Measurements from ENCODE around the gene ABTB1.

Gene ABTB1

DNA sequence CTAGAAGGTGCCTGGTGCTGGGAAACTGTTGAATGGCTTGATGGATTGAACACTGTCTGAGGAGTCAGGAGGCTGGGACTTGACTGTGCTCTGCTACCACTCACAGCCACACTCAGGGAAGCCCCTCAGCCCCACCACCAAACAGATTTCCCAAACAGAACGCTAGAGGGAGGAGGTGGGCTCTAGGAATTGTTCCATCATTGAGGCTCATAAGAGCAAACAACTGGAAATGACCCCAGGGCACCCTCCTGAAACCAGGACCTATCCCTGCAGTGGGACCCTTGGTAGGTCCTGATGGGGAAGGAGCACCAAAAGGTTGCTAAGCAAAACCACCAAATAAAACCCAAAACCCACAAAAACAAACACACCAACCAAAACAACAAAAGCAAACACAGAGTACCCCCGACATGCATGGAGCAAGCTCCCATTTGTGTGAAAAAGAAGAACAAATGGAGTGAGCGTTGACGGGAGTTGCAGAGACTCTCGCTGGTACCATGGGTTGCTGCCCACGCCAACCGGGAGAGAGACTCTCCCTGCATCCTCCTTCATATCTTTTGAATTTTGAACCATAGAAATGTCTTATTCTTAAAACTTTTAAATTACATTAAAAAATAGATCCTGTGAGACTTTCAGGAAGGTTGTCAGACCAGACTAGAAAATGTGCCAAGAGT, 45.6 kb downstream of the ABTB1 start:
- DNase-seq (ENCODE audit: low read depth in 2 of 3, low spot score in 1 of 3) = no peak

DNA sequence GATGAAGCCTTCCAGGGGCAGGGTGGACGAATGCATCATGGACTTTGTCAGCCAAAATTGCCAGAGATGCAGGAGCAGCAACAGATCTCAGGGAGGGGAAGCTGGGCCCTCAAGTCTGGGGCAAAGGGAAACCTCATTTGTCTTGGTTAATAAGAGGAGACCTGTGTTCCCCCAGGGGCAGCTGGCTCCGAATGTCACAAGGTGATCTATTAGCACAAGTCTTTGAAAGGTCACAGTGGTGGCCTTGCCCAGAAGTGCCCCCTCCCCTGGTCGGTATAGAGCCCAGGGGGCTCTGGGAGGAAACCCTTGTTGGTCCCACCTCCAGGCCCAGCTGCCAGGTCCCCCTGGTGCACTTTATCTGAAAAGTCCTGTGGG, 46.2 kb downstream of the ABTB1 start:
- DNase-seq (ENCODE audit: low read depth in 2 of 3, low spot score in 1 of 3) = no peak

DNA sequence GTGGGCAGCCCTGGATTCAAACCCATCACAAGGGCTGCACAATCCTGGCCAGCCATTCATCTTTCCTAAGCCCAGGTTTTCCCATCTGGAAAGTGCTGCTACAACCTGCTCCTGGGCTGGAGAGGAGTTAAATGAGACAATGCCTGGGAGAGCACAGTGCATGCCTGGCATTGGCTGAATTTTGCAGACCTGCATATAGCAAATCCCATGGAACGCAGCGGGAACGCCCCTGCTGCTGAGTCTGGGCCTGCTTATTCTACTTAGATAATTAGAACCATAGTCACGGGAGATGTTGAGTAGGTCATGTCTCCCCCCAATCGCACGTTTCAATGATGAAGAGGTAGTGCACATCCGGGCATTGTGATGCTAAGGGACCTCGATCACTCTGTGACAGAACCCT, 46.6 kb downstream of the ABTB1 start:
- no peak for DNase-seq (ENCODE audit: low read depth in 2 of 3, low spot score in 1 of 3)

DNA sequence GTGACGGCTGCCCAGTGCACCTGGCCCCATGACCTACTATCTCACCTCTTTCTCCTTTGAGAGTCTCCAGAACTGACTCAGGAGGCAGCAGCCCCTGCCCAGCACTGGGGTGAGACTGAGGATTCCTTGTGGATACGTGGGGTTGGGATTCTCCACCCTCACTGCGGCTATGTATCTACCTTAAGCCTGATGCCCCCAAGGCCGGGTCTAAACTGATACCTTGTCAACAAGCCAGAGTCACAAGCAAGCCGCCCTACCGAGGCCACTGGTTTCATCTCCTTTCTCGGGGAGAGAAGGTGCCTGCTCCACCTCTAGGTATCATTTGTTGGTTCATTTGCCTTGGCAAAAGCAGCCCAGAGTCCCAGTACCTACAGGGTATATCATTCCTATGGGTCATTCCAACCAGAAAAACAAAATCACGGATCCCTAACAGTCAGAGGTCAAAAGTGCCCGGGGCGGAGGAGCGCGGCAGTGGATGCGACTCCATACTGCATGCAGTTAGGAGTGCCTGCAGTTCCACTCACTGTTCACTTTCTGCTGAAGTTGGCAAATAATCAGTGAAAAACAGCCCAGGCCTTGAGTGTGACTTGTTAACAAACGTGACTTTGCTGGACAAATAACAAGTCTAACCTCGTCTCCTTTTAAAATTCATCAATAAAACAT, 47.5 kb downstream of the ABTB1 start:
- DNase-seq (ENCODE audit: low read depth in 2 of 3, low spot score in 1 of 3) = no peak

DNA sequence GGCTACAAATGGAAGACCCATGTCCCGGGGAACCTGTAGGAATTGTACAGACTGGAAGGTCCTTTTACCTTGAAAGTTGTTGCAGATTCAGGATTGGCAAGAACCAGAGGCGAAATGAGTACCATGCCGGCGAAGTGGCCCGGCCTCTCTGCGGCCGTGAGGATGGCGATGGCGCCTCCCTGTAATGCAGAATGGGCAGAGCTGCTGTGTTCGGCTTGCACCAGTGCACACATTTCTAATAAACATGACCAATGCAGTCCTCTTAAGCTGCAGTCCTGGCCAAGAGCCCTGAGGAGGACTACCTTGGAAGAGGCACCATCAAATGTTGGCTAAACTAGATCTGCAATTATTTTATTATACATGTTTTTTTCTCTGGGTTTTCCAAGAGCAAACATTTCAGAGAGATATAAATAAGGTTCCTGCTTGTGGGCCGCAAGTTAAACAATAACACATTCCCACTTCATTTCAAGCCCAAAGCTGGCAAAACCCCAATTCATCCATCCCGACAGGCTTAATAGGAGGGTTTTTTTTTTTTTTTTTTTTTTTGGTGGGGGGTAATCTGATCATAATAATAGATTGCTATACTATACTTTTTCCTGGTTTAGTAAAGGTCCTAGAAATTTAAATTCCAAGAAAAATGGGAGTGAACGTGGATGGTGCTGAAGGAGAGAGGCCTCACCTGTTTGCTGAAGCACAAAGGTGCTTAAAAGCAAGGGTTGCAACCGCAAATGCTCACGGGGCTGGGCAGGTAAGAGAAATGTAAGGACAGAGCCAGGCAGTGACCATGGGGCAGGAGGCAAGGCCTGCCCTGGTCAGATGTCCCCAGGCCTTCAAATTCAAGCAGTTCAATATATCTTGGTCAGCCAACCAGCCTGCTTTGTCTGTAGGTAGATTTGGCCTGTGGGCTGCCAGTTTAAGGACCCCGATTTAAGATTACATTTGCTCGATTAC, 48.5 kb downstream of the ABTB1 start:
- DNase-seq (ENCODE audit: low read depth in 2 of 3, low spot score in 1 of 3) = no peak

DNA sequence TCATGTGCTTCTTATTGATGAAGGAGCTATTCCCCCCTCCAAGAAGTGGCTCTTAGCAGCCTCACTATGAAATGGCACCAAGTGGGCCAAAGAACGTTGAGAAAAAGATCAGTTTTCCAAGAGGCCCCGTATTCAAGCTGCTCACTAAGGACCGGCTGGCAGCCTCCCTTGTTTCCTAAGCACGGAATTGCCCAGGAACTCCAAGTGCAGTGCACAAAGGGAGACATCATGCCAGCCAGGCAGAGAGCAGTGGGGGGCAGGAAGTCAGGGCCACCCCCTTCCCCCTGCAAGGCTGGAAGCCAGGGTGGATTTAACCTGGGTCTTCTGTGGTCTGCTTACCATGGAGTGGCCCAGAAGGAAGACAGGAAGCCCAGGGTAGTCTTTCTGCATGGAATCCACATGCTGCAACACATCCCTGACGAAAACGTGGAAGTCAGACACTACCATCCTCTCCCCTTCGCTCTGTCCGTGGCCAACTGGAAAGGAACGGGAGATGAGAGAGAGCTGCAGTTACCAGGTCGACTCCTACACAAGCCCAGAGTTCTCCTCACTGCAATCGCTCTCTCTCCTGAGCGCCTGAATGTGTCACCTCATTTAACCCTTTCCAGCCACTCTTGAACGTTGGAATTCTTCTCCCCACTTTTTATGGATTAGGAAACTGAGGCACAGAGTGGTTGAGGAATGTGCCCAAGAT, 49.5 kb downstream of the ABTB1 start:
- no peak for DNase-seq (ENCODE audit: low read depth in 2 of 3, low spot score in 1 of 3)

DNA sequence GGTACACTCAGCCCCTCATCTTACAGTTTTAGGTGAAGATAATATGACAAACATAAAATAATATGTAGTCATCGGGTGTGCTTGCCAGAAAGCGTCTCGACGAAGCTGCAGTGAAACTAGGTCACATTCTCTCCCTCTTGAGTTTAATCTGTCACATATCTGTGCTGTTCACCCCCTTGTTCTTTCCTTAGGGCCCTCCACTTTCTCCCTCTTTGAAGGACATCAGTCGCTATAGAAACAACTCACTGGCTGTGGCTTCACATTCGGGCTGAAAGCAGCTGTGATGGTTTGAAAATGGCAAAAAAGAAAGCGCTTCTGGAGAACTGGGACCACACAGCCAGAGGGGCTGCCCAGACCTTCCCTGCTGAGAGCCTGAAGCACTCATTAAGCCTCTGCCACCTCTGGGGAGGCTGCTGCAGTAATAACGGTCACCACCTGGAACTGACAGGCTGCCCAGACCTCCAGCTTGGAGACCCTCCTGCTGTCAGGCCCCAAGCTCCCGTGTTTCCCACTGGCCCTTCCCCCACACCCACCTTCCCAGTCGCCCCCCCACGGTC, 50.3 kb downstream of the ABTB1 start:
- DNase-seq (ENCODE audit: low read depth in 2 of 3, low spot score in 1 of 3) = no peak

DNA sequence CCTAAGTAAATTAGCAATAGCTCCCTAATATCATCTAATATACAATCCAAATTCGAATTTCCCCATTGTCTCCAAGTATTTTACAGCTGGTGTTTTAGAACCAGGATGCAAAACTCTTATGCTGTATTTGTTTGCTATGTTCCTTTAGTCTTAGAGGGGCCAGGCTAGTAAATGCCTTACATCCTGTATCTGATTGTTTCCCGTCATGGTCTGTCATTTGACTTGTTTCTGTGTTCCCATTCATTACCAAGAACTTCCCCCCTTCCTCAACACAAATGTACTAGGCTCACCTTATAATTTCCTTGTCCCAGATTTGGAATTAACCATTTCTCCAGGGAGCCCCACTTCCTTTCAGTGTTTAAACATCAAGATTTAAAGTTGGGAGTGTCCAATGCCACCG, 54.1 kb downstream of the ABTB1 start:
- no peak for DNase-seq (ENCODE audit: low read depth in 2 of 3, low spot score in 1 of 3)

DNA sequence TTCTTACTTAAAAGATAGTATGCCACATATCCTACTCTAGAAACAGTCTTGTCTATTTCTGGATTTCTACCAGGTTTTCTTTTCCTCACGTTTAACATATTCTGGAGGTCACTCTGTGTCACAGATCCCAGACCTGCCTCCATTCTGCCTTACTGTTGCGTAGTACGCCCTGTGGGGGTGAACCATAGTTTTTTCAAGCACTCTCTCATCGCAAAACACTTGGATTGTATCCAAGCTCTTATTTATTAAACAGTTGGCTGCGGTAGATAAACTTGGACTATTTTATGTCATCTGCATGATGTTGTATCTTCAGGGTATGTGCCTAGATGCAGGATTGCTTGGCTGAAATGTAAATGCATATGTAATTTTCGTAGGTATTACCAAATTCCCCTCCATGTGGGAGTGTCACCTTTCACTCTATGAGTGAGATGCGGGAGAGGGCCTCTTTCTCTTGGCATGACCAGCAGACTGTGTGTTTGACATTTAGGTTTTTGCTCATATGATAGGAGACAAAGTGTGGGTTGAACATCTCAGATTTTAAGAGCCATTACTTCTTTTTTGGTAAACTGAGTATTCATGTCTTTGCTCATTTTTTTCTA, 55.8 kb downstream of the ABTB1 start:
- no peak for DNase-seq (ENCODE audit: low read depth in 2 of 3, low spot score in 1 of 3)

DNA sequence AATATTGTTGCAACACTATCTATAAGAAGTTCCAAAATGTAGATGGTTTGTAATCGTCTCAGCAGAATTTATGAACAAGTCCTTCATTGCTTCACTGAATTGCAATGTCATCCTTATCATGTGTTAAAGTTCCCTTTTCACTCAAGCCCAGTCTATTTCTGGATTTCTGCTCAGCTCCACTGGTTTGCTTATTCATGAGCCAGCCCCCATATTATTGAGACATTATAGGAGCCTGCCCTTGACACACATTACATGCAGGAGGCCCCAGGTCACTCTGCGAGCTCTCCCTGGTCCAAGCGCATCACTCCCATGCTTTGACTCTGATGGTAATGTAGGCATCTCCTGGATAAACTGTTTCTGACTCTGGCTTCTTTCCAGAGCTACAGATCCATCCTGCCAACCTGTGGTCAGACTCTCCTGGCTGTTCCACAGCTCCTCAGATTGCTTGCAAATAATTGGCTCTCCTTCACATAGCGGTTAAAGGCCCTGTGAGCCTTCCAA, 56.9 kb downstream of the ABTB1 start:
- DNase-seq (ENCODE audit: low read depth in 2 of 3, low spot score in 1 of 3) = no peak

DNA sequence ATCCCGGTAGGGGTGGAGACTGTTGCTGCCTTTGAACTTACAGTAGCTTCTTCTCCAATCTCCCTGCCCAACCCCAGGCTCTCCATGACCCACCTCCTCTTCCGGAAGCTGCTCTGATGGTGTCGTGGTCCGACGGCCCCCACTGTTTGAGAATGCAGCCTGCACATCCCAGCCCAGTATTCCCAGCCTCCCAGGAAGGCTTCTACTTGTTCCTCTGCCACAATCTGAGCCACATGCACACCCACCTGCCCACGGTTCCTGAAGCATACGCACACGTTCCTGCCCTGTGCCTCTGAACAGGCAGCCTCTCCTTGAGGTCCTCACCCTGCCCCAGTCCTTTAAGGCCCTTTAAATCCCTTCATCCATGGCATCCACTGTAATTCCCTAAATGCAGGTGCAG, 57.4 kb downstream of the ABTB1 start:
- no peak for DNase-seq (ENCODE audit: low read depth in 2 of 3, low spot score in 1 of 3)
